T-helper 22 cell (primary cell): ENCODE measurements around the gene TTYH3.
"Not testable (repeated sequence)": the region's sequence is repeated elsewhere in the genome, so short reads cannot be mapped to it uniquely, and the experiment has no call there.

Experiments
- DNase-seq: peaks from one replicate; pipeline ENCODE4 v3.0.0-alpha.2; 2020; ENCODE audit warnings: low read depth

TTYH3 gene

DNA sequence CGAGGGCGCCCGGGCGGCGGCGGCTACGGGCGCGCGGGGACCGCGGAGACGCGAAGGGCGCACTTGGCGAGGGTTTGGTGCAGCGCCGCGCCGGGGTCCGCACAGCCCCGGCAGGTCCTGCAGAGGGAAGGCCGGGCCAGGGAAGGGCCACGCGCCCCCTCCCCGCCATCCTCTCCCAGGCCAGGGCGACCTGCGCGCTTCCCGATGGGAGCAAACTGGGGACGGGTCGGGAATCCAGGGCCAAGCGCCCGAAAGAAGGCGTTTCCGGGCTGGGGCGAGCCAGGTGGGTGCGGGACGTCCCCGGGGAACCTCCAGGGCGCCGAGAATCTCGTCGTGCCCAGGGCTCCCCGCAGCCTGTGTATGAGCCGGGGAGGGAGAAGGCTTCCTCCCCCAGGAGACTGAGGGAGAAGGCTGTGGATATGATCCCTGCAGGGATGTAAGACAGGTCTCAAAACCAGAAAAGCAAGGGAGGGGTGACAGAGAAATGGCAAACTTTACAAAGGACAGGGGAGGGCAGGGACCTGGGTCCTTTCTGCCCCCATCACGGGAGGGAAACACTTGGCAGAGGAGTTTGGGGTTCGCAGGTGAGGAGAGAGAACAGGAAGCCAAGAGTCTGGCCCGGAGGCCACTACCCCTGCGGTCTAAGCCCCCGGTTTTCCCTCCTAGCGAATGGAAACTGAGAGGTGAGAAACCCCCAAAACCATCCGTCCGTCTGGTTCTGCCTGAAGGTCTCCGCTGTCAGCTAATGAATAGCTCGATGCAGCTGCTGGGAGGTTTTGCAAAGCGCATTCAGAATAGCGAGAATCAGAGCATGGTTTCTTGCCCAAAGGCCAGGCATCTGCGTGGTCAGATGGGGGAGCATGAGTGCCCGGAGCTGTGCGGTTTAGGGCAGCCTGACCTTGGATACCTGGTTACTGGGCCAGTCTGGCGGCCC is 56.9 kb downstream of the TTYH3 start:
- no peak for DNase-seq

DNA sequence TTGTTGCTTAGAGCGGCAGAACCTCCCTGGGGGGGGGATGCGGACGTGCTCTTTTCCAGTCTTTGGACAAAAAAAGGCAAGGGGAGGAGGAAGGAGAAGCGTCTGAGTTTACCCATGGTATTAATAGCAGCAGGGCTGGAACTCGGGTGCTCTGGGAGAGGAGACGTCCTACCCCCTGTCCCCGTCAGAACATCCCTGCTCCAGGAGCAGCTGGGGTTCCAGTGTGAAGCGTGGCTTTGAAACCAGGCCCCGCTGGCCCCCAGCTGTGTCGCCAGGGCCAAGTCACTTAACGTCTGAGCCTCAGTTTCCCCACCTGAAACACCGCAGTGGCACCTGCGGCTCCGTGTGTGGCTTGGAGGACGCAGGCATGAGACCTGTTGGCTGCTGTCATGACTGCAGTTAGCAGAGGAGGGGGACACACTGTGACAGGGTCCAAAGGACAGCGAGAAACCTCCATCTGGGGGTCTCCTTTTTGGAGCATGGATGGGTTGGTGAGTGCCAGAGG is 57.6 kb downstream of the TTYH3 start:
- DNase-seq: no peak

DNA sequence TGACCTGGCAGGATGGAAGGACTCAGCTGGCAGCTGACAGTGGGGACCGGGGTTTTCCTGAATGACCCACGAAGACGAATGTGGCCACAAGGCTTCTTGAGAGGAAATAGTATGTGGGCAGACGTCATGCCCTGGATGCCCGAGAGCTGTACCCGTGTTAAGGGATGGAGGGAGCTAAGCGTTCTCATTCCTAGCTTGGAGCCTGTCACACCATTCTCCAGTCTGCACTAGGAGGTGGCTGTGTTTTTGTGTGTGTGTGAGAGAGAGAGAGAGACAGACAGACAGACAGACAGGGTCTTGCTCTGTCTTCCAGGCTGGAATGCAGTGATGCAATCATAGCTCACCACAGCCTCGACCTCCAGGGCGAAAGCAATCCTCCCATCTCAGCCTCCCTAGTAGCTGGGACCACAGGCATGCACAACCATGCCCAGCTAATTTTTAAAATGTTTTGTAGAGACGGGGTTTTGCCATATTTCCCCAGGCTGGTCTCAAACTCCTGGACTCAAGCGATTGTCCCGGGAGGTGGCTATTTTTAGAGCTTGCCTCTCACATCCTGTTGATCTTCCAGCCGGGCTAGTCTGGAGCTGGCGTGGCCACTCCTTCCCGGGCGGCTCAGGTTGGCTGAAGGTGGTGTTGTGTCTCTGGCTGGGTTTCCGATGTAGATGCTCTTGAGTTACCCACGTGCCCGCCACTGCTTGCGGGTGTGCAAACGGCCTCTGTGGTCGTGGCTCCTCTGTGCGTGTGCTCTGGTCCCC is 58.3 kb downstream of the TTYH3 start:
- DNase-seq: no peak

DNA sequence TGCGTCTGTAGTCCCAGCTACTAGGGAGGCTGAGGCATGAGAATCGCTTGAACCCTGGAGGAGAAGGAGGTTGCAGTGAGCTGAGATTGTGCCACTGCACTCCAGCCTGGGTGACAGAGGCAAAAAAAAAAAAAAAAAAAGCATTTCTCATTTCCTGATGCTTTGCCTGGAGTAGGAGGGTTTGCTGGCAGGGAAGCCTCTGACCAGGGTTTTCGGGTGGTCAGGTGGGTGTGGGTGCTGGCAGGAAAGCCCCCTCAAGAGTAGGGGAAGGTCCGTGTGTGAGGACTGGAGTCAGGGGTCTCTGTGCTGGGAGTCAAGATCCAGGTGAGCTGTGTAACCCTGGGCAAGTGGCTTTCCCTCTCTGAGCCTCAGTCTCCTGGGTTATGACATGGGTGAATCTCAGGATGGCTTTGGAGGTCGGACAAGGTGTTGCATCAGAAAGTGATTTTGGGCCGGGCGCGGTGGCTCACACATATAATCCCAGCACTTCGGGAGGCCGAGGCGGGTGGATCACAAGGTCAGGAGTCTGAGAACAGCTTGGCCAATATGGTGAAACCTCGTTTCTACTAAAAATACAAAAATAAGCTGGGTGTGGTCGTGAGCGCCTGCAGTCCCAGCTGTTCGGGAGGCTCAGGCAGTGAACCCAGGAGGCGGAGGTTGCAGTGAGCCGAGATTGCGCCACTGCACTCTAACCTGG is 59.4 kb downstream of the TTYH3 start:
- no peak for DNase-seq

DNA sequence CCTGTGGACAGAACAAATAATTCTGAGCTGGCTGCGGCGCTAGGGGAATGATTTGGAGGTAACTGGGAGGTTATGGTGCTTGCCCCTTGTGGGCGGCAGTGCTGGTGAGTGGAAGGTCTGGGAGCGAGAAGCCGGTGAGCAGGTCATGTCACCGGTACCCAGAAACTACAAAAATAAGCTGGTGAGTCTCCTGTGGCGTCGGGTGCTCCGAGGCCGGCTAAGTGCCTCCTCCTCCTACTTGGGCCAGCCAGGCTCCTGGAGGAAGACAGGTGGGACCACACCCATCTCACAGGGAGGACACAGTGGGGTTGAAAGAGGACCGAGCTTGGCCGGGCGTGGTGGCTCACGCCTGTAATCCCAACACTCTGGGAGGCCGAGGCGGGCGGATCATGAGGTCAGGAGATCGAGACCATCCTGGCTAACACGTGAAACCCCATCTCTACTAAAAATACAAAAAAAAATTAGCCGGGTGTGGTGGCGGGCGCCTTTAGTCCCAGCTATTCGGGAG is 60.2 kb downstream of the TTYH3 start:
- not testable (repeated sequence) for DNase-seq

DNA sequence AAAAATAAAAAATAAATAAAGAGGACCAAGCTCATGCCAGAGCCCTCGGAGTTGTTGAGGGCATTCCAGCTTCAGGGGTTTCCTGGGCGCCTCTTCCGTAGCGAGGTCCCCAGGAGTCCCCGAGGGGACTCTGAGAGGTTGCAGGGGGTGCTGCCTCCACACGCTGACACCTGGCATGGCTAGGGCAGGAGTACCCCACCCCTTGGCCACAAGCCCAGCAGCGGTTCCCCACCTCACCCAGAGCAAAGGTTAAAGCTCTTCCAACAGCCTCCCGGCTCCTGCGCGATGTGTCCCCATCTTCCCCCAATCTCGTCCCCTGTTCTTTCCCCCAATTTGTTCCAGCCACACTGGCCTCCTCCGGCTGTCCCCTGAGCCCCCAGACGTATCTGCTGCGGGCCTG is 60.8 kb downstream of the TTYH3 start:
- no peak for DNase-seq

DNA sequence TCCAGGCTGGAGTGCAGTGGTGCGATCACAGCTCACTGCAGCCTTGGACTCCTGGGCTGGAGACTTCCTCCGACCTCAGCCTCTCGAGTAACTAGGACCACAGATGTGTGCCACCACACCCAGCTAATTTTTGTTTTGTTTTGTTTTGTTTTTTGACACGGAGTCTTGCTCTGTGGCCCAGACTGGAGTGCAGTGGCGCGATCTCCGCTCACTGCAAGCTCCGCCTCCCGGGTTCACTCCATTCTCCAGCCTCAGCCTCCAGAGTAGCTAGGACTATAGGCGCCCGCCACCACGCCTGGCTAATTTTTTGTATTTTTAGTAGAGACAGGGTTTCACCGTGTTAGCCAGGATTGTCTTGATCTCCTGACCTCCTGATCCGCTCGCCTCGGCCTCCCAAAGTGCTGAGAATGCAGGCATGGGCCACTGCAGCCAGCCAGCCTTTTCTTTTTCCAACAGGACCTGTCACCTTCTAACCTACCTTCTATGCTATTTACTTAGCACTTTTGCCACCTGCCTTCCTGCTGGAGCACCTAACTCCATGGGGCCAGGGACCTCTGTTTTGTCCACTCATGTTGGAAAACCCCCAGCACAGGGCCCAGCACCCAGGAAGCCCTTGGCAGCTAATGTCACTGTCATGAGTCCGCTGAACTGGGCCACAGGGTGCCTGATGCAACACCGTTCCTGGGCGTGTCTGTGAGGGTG is 61.8 kb downstream of the TTYH3 start:
- DNase-seq: not testable (repeated sequence)

DNA sequence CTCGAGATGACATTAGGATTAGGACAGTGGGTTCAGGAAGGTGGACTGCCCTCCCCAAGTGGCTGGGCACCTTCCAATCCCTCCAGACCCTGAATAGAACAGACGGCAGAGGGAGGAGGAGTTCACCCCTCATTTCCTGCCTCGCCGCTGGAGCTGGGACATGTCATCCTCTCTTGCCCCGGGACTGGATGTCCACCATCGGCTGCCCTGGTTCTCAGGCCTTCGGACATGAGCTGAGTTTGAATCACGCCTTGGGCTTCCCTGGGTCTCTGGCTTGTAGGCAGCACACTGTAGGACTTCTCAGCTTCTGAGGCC is 62.3 kb downstream of the TTYH3 start:
- DNase-seq: not testable (repeated sequence)

DNA sequence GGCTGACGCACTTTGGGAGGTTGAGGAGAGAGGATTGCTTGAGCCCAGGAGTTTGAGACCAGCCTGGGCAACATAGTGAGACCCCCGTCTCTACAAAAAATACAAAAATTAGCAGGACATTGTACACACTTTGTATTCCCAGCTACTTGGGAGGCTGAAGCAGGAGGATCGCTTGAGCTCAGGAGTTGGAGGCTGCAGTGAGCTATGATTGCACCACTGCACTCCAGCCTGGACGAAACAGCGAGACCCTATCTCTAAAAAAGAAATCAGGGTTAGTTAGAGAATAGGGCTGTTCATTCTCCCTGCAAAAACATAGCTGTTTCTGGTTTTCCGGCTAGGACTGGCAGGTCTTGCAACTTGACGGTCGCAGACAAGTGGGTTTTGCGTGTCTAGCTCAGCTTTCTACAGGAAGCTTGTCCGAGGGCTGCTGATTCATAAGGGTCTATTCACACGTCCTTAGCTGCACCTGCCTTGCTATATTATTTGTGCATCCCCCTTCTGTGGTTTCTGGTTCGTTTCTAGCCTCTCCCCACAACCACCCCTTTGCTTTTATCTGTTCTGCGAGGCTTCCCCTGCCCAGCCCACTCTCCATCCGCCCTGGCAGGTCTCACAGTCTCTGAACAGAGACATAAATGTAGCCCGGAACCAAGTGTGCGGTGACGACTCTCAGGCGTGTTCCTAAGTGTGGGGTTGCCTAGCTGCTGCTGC is 66.9 kb downstream of the TTYH3 start:
- DNase-seq: peak; percentile 60

DNA sequence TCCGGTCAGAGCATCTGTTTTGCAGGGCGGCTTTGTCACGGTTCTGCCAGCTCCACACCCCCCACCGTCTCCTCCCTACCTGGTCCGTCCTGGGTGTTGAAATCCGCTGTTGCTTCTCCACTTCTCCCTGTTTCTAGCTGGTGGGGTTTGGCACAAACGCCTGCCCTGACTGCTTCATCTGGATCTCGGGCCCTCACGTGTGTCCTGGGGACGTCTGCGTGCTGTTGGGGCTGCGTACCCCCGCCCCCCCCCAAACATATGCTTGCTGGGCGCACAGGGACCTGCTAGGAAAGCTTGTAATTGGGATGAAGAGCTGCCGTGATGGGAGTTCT is 67.5 kb downstream of the TTYH3 start:
- DNase-seq: no peak

DNA sequence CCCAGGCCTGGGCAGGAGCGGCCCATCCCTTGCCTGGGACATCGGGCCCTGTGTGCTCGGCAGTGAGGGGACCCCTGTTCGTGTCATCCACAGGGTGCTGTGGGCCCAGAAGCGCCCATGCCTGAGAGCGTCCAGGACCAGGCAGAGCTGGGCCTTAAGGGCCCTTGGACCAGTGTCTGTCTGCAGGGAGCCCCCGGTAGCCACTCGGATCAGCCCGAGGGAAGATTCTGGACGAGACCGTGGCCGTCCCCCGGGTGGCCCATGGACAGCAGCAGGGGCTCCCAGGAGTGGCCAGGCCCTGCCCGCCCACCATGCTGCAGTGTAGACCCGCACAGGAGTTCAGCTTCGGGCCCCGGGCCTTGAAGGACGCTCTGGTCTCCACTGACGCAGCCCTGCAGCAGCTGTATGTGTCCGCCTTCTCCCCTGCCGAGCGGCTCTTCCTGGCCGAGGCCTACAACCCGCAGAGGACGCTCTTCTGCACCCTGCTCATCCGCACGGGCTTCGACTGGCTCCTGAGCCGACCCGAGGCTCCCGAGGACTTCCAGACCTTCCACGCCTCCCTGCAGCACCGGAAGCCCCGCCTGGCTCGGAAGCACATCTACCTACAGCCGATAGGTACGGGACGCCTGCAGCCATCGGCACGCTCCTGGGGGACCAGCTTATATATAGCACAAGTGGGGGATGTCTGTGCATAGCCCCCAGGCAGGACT is 68.5 kb downstream of the TTYH3 start:
- DNase-seq: no peak

DNA sequence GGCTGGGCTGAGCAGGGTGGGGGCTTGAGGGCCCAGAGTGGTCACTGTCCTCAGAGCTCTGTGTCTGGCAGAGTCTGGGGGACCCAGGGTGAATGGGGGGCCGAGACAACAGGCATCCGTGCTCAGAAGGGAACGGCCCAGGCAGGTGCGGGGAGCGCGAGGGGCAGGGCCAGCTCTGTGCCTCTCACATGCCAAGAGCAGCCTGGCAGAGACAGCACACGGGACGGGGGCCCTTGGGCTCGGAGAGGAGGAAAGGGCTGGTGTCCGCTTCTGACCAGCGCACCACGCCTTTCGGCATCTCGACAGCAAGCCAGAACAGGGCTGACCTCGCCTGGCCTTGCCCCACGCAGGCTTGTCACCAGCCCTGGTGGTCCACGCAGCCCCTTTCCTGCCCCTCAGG is 69.6 kb downstream of the TTYH3 start:
- no peak for DNase-seq

DNA sequence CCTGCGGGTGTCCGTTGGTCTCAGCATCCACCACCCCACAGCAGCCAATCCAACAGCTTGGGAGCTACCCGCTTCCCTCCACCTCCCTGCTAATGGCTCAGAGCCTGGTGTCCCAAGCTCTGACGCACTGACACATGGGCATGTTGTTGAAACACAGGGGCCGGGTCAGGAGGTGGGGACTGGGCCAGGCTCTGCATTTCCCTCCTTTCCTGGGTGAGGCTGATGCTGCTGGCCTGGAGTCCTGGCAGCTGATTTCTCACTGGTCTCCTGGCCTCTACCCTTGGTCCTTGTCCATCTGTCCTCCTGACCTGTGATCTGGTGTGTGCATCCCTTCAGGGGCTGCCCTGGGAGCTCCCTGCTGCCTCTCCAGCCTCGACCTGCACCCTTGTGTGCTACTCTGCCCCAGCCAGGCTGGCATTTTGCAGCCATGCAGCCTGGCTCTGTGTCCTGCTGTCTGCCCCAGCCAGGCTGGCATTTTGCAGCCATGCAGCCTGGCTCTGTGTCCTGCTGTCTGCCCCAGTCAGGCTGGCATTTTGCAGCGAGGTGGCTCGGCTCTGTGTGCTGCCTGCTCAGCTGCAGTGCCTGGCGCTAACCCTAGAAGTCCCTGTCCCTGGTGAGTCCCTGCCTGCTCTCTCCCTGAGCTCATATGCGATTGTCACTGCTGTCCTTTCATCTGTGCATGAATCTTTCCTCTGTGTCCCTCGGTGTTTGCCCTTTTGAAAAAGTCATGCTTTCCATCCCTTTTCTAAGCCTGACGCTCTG is 70.2 kb downstream of the TTYH3 start:
- no peak for DNase-seq

DNA sequence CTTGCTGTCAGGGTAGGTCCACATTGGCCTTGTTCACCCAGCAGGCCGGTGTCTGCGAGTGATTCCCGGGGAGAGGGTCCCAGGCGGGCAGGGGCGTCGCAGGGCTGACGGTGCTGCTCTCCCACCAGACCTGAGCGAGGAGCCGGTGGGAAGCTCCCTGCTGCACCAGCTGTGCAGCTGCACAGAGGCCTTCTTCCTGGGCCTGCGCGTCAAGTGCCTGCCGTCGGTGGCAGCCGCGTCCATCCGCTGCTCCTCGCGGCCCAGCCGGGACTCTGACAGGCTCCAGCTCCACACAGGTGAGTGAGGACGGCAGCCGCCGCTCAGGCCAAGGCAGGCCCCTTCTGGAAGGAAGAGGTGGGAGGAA is 70.8 kb downstream of the TTYH3 start:
- no peak for DNase-seq

DNA sequence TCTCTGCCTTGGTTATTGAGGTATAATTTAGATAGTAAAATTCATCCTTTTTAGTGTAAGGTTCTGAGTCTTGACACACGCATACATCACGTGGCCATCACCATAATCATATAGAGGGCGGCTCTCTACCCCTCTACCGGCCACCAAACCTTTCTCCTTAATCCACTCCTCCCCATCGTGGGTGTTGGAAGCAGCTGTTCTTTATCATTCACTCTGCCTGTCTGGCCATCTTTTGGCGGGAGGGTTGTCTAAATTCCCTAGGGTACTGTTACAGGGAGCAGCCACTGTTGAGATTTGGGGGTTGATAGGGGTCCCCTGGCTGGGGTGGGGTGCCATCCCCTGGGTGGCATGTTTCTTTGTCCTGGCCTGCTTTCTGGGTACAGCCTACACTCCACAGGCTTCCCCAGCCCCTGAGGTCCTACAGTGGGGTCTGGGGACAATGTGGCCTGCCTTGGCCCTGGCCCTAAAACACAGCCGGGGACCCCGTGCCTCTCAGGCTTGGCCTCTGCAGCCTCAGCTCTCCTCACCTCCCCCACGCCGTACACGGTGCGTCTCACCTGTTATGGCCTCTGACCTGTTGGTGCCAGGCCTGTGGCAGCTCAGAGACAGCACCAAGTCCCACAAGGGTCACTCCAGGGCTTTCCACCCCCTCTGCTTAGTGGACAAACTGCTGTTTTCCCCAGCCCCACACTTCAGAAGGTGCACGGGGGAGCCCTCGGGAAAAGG is 73.7 kb downstream of the TTYH3 start:
- DNase-seq: no peak

DNA sequence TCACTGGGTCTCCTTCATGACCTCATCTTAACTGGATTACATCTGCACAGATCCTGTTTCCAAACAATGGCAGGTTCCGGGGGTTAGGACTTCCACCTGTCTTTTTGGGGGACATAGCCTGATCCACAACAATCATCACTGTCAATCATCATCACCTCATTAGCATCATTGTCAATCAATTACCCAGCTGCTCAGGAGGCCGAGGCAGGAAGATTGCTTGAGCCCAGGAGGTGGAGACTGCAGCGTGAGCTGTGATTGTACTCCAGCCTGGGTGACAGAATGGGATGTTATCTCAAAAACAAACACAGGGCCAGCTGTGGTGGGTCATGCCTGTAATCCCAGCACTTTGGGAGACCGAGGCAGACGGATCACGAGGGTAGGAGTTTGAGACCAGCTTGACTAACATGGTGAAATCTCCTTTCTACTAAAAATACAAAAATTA is 74.9 kb downstream of the TTYH3 start:
- DNase-seq: no peak

DNA sequence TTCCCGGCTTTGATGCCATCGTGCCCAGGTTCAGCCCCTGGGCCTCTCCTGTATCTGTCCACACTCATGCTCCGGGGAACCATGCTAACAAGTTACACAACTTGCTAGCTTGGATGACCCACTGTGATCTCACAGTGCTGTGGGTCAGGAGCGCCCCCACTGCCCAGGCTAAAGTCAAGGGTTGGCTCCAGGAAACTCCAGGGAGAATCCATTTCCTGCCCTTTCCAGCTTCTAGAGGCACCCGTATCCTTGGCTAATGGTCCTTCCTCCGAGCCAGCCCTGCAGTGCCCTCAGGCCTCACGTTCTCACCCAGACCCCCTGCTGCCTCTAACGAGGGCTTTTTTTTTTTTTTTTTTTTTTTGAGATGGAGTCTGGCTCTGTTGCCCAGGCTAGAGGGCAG is 75.7 kb downstream of the TTYH3 start:
- DNase-seq: no peak

DNA sequence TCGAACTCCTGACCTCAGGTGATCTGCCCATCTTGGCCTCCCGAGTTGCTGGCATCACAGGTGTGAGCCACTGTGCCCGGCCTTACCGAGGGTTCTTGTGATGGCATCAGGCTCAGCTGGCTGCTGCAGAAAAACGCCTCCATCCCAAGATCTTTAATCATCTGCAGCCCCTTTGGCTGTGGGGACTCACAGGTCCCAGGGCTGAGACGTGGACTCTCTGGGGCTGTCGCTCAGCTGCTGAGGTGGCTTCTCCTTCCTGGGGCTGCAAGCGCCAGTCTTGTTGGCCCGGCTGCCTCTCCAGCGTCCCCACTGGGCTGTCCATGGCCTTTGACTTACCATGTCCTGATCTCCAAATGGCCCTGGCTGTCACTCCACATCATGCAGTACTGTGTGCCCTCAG is 76.3 kb downstream of the TTYH3 start:
- no peak for DNase-seq
